Astrocyte (in vitro differentiated cells and primary cell): ENCODE measurements around the gene CAVIN3. TPM values are rescaled to one million over a fixed set of nuclear protein-coding genes. Genes with fewer than 3 reads are reported as not detected.
"Not testable (repeated sequence)": the region's sequence is repeated elsewhere in the genome, so short reads cannot be mapped to it uniquely, and the experiment has no call there.

Experiments
- DNase-seq: peaks from one replicate; pipeline ENCODE4 v3.0.0-alpha.2; 2010; ENCODE audit warnings: low read depth
- FAIRE-seq: peaks from 2 replicates; lab custom pipeline; 2011; peaks lifted over from hg19 to GRCh38; lab: Jason Lieb, UNC
- H2AFZ ChIP-seq: 2 replicates; pipeline ENCODE4 v1.6.0; 2012; ENCODE audit warnings: low read depth, low read length, inconsistent platforms
- H3K27ac ChIP-seq: 2 replicates; pipeline ENCODE4 v1.5.1; 2011; ENCODE audit warnings: low read depth, low read length, inconsistent platforms
- H3K27me3 ChIP-seq: 2 replicates; pipeline ENCODE4 v1.6.0; 2011; ENCODE audit warnings: low read length, inconsistent platforms; ENCODE audit not compliant: insufficient read depth
- H3K36me3 ChIP-seq: 2 replicates; pipeline ENCODE4 v1.5.1; 2011; ENCODE audit warnings: low read length, inconsistent platforms; ENCODE audit not compliant: insufficient read depth
- H3K4me1 ChIP-seq: 2 replicates; pipeline ENCODE4 v1.5.1; 2011; ENCODE audit warnings: low read length, inconsistent platforms; ENCODE audit not compliant: insufficient read depth
- H3K4me2 ChIP-seq: 2 replicates; pipeline ENCODE4 v1.6.0; 2012; ENCODE audit warnings: low read length, inconsistent platforms
- H3K4me3 ChIP-seq: 2 replicates; pipeline ENCODE4 v1.5.1; 2011; ENCODE audit warnings: low read depth, mild to moderate bottlenecking, low read length, inconsistent platforms; ENCODE audit not compliant: insufficient read depth
- H3K79me2 ChIP-seq: 2 replicates; pipeline ENCODE4 v1.6.0; 2012; ENCODE audit warnings: mild to moderate bottlenecking, low read length, inconsistent platforms; ENCODE audit not compliant: insufficient read depth
- H3K9ac ChIP-seq: 2 replicates; pipeline ENCODE4 v1.6.0; 2012; ENCODE audit warnings: mild to moderate bottlenecking, low read length, inconsistent platforms
- H3K9me3 ChIP-seq: 2 replicates; pipeline ENCODE4 v1.5.1; 2012; ENCODE audit warnings: low read depth, mild to moderate bottlenecking, low read length, inconsistent platforms; ENCODE audit not compliant: insufficient read depth
- H4K20me1 ChIP-seq: 2 replicates; pipeline ENCODE4 v1.6.0; 2012; ENCODE audit warnings: low read length, inconsistent platforms; ENCODE audit not compliant: insufficient read depth
- H3K27ac Mint-ChIP-seq: one replicate; pipeline ENCODE4 v1.8.0; 2021; ENCODE audit warnings: mild to moderate bottlenecking, mixed read lengths; ENCODE audit not compliant: unreplicated experiment
- H3K27me3 Mint-ChIP-seq: one replicate; pipeline ENCODE4 v1.8.0; 2021; ENCODE audit warnings: low read depth, mixed read lengths; ENCODE audit not compliant: unreplicated experiment
- H3K36me3 Mint-ChIP-seq: one replicate; pipeline ENCODE4 v1.8.0; 2021; ENCODE audit warnings: low read depth, mixed read lengths; ENCODE audit not compliant: unreplicated experiment
- H3K4me1 Mint-ChIP-seq: one replicate; pipeline ENCODE4 v1.8.0; 2021; ENCODE audit warnings: low read depth, mixed read lengths; ENCODE audit not compliant: unreplicated experiment
- H3K4me3 Mint-ChIP-seq: one replicate; pipeline ENCODE4 v1.8.0; 2021; ENCODE audit warnings: mild to moderate bottlenecking, moderate library complexity, mixed read lengths; ENCODE audit not compliant: unreplicated experiment
- H3K9me3 Mint-ChIP-seq: one replicate; pipeline ENCODE4 v1.8.0; 2021; ENCODE audit warnings: mild to moderate bottlenecking, mixed read lengths; ENCODE audit not compliant: unreplicated experiment
- CTCF ChIP-seq: IDR thresholded peaks from 2 replicates; pipeline ENCODE4 v1.5.1; 2011; ENCODE audit warnings: low read depth, mild to moderate bottlenecking, inconsistent platforms, low read length, moderate library complexity; ENCODE audit not compliant: insufficient read depth
- EZH2 ChIP-seq: IDR thresholded peaks from 2 replicates; pipeline ENCODE4 v1.6.1; 2012; ENCODE audit warnings: mild to moderate bottlenecking, low read length, inconsistent platforms; ENCODE audit not compliant: insufficient read depth
- total RNA-seq: library from RNA; stranded (reverse); gene quantifications from 2 replicates; pipeline ENCODE4 v1.2.1, GENCODE V29; 2021

The CAVIN3 gene
- total RNA-seq, 1 donor from 2014 or later: 57.3 TPM

GRCh38 chr11:6283453-6284023, 36.8 kb downstream of the CAVIN3 start:
- H3K9me3 Mint-ChIP-seq: no peaks in the 10 kb centered on the region
- peaks cover 4% of the 10 kb centered on the region for H3K27me3 Mint-ChIP-seq
- H3K27ac ChIP-seq: no peak overlapping the region

GRCh38 chr11:6280809-6281208, 39.5 kb downstream of the CAVIN3 start:
- not testable (repeated sequence) for H3K4me3 ChIP-seq, H3K4me3 Mint-ChIP-seq, H3K9me3 Mint-ChIP-seq, H2AFZ ChIP-seq, H3K4me1 ChIP-seq, FAIRE-seq, H3K79me2 ChIP-seq, H3K9me3 ChIP-seq, DNase-seq, H4K20me1 ChIP-seq, H3K4me2 ChIP-seq, H3K4me1 Mint-ChIP-seq, H3K9ac ChIP-seq, H3K36me3 Mint-ChIP-seq, H3K27me3 ChIP-seq, H3K27ac ChIP-seq, H3K27me3 Mint-ChIP-seq, H3K27ac Mint-ChIP-seq, H3K36me3 ChIP-seq

More at GRCh38 chr11:6283453-6284023, 36.8 kb downstream of the CAVIN3 start:
- H3K79me2 ChIP-seq: no peaks in the 10 kb centered on the region
- H3K4me3 ChIP-seq: no peak overlapping the region
- no peaks in the 10 kb centered on the region for H3K36me3 Mint-ChIP-seq
- no peak for DNase-seq
- H3K4me1 ChIP-seq: no peaks in the 10 kb centered on the region
- no peak overlapping the region for H3K9ac ChIP-seq
- H3K36me3 ChIP-seq: no peaks in the 10 kb centered on the region
- no peak overlapping the region for H3K4me3 Mint-ChIP-seq
- peaks cover 11% of the 10 kb centered on the region for H3K4me1 Mint-ChIP-seq
- H2AFZ ChIP-seq: no peak overlapping the region
- no peak for FAIRE-seq
- H3K27ac Mint-ChIP-seq: no peak overlapping the region
- TF ChIP-seq CTCF (no peak), EZH2 (no peak)
- no peaks in the 10 kb centered on the region for H3K27me3 ChIP-seq
- no peak overlapping the region for H3K4me2 ChIP-seq
- H4K20me1 ChIP-seq: no peaks in the 10 kb centered on the region
- no peaks in the 10 kb centered on the region for H3K9me3 ChIP-seq

DNA sequence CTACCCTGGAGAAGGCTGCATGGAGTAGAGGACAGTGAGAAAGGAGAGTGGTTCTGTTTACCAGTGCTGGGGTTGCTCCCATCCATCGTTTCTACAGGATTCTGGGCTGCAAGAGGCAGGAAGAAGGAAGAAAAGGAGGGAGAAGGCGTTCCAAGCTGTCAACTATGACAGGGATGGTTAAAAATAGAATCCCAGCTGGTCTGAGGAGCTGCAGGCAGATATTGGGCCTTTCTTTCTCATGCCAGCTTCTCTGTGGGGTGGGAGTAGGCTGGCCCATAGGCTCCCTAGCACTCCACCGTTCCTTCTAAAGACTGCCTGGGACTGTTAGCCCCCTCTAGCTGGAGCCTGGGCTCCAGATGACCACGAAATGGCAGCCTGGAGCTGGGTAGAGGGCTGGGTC, 47.1 kb downstream of the CAVIN3 start:
- DNase-seq: no peak
- no peak overlapping the region for H3K9ac ChIP-seq
- no peaks in the 10 kb centered on the region for H3K36me3 ChIP-seq
- H3K4me2 ChIP-seq: no peak overlapping the region
- H2AFZ ChIP-seq: no peak overlapping the region
- peaks cover 16% of the 10 kb centered on the region for H3K4me1 Mint-ChIP-seq
- no peaks in the 10 kb centered on the region for H4K20me1 ChIP-seq
- peaks cover 4% of the 10 kb centered on the region for H3K9me3 Mint-ChIP-seq
- no peak overlapping the region for H3K27ac Mint-ChIP-seq
- no peaks in the 10 kb centered on the region for H3K9me3 ChIP-seq
- TF ChIP-seq EZH2: no peak
- no peak overlapping the region for H3K4me3 ChIP-seq
- no peaks in the 10 kb centered on the region for H3K36me3 Mint-ChIP-seq
- no peaks in the 10 kb centered on the region for H3K27me3 Mint-ChIP-seq
- no peak overlapping the region for H3K4me3 Mint-ChIP-seq
- no peak for FAIRE-seq
- H3K79me2 ChIP-seq: no peaks in the 10 kb centered on the region
- no peak overlapping the region for H3K27ac ChIP-seq
- H3K4me1 ChIP-seq: no peaks in the 10 kb centered on the region
- no peaks in the 10 kb centered on the region for H3K27me3 ChIP-seq
